AG10803 (cell line): ENCODE results near the gene ERAP2.

ENCODE experiments used
- DNase-seq: peaks from one replicate; pipeline ENCODE4 v3.0.0; 2010; ENCODE audit warnings: low read depth
- H3K4me3 ChIP-seq: 2 replicates; pipeline ENCODE4 v1.5.1; 2011; ENCODE audit warnings: mild to moderate bottlenecking, low read length, control low read depth
- TF ChIP-seq, protein P1 (sequence below): conservative IDR thresholded peaks from 2 replicates; pipeline ENCODE4 v1.5.1; 2011; ENCODE audit warnings: mild to moderate bottlenecking, low read length, control low read depth, inconsistent platforms

The ERAP2 gene

DNA sequence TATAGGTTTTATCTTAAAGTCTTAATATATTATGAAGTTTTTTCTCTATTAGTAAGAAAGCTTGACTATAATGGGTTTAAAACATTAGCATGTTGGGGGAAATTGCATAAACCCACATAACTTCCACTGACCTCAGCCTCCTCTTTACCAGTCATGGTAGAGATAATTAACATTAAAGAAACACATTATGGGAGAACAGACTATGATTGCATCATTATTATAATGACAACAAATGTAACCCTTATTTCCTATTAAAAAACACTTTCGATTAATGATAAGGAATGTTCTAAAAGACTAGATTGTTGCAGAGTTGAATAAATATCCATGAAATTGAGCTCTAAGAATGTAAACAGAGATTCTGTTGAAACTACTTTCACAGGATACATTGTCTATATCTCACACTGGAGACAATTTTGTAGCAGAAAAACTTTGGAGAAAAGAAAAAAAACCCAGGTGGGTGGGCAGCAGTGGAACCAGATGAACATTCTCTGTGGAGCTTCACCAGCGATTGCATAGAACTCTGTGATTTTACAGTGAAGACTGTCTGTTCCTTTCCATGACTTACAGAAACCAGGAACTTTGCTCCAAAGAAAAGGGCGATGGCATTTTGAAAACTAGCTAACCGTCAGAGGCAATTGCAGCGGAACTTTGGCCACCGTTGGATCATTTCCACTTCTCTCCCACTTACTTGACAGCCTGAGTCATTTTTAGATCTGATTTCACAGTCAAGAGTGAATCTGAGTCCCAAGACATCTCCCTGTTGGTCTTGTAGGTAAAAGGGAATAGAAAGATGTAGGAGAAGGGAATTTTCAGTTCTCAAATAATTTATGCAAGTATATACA is 21.0 kb upstream of the ERAP2 start:
- no peak for DNase-seq
- TF ChIP-seq, protein P1, sequence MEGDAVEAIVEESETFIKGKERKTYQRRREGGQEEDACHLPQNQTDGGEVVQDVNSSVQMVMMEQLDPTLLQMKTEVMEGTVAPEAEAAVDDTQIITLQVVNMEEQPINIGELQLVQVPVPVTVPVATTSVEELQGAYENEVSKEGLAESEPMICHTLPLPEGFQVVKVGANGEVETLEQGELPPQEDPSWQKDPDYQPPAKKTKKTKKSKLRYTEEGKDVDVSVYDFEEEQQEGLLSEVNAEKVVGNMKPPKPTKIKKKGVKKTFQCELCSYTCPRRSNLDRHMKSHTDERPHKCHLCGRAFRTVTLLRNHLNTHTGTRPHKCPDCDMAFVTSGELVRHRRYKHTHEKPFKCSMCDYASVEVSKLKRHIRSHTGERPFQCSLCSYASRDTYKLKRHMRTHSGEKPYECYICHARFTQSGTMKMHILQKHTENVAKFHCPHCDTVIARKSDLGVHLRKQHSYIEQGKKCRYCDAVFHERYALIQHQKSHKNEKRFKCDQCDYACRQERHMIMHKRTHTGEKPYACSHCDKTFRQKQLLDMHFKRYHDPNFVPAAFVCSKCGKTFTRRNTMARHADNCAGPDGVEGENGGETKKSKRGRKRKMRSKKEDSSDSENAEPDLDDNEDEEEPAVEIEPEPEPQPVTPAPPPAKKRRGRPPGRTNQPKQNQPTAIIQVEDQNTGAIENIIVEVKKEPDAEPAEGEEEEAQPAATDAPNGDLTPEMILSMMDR, result no peak
- H3K4me3 ChIP-seq, result no peak overlapping the region

DNA sequence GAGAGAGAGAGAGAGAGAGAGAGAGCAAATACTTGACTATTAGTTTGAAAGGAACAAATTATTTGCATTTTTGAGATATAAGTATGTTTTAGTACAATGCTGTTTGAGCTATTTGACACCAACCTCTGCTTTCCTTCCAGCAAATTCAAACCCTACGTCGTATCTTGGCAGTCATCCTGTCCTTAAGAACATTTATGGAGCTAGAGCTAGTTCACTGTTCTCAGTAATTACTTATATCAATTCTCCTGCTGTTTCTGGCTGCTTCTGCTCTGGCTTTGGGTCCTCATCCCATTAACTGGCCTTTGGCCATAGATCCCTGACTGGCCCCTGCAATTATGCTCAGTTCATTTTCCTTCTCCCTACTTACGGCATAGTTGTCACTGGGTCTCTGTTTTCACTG is 19.9 kb upstream of the ERAP2 start:
- TF ChIP-seq, protein P1, result no peak
- no peak for DNase-seq
- H3K4me3 ChIP-seq, result no peak overlapping the region

DNA sequence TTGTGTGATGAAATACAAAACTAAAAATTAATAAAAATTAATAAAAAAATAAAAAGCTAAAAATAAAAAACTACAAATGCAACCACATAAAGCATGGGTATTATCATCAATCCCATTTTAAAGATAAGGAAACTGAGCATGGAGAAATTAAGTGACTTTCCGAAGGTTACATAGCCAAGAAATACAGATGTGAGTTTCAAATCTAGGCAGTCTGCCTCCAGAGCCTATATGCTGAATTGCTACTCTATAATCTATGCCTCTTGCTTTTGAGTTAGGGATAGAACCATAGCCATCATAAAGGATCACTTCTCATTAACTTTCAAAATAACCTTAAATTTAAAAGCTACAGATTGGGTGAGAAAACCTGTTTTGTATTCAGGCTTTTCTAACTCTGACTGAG is 18.8 kb upstream of the ERAP2 start:
- no peak overlapping the region for H3K4me3 ChIP-seq
- no peak for DNase-seq
- TF ChIP-seq, protein P1, result no peak

DNA sequence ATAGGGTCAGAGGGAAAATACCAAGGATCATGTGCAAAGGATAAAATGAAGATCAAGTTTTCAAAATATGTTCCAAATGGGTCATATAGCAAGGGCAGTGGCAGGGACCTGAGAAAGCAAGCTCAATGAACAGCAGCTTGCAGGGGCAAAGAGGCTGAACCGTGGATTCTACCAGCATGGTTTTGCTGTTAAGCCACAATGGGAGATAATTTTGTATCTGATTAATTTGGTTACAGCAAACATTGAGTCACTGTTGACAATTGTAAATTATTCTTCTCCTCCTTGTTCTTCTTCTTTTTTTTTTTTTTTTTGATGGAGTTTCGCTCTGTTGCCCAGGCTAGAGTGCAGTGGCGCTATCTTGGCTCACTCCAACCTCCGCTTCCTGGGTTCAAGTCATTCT is 18.4 kb upstream of the ERAP2 start:
- no peak overlapping the region for H3K4me3 ChIP-seq
- TF ChIP-seq, protein P1, result no peak
- DNase-seq, result no peak

DNA sequence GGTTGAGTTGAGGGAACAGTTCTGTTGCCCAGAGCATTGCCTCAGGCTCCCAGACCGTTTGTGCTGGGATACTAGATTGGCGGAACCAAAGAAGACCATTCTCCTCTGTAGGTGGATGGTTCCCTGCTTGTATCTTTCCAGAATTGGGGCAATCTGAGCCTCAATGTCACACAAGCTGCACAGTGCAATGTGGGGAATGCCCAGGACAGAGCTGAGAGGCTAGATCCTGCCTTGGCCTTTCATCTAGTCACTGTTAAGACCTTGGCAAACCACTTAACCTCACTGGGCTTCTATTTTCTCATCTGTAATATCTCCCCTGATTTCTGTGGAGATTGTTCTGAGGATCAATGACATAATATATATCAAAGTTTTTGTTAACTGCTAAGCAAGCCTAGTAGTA is 16.9 kb upstream of the ERAP2 start:
- TF ChIP-seq, protein P1, result no peak
- DNase-seq, result no peak
- H3K4me3 ChIP-seq, result no peak overlapping the region

DNA sequence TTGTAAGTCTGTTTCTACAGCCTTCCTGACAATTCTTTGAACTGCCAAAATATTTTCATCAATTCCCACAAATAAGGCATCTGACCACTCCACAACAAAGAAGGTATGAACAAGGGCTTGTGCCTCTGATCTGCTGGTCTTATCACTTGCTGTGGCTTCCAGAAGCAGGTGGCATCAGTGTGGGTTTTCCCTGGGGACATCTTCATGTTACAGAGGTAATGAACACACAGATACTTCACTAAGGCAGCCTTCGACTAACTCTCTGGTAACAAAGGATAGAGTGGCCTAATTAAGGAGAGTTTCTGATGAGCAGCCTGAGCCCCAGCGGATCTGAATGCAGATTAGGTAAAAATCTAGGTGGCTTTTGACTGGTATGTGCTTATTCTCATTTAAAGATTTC is 15.2 kb upstream of the ERAP2 start:
- TF ChIP-seq, protein P1, result no peak
- H3K4me3 ChIP-seq, result no peak overlapping the region
- DNase-seq, result no peak

DNA sequence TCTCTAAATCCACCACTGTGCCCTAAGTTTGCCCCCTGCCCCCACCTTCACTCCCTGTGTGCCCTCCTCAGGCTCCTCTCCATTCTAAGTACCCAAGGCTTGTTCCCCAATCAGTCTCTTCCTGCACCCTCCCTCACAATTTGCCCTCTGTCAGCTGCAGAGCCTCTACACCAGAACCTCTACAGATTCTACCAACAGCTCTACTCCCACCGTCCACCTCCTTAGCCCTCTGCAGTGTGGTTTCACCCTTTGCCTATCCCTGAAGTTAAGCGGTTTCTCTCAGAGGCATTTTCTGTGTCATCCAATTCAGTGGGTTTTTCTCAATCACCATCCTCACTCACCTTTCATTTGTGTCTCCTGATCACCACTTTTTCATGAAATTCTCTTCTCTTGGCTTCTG is 13.2 kb upstream of the ERAP2 start:
- TF ChIP-seq, protein P1, result no peak
- no peak for DNase-seq
- H3K4me3 ChIP-seq, result no peak overlapping the region
